GM21381 (cell line): ENCODE results near the gene MED17.
A peak's percentile ranks its signal among the peaks of the same experiment; 100 is the strongest.
"Not testable (repeated sequence)": the region's sequence is repeated elsewhere in the genome, so short reads cannot be mapped to it uniquely, and the experiment has no call there.

Source experiments
- ATAC-seq: cut with Tn5 transposase; IDR thresholded peaks from one replicate; pipeline ENCODE4 v1.9.1; 2021; ENCODE audit warnings: mild to moderate bottlenecking, moderate library complexity; ENCODE audit not compliant: unreplicated experiment

MED17 gene, protein sequence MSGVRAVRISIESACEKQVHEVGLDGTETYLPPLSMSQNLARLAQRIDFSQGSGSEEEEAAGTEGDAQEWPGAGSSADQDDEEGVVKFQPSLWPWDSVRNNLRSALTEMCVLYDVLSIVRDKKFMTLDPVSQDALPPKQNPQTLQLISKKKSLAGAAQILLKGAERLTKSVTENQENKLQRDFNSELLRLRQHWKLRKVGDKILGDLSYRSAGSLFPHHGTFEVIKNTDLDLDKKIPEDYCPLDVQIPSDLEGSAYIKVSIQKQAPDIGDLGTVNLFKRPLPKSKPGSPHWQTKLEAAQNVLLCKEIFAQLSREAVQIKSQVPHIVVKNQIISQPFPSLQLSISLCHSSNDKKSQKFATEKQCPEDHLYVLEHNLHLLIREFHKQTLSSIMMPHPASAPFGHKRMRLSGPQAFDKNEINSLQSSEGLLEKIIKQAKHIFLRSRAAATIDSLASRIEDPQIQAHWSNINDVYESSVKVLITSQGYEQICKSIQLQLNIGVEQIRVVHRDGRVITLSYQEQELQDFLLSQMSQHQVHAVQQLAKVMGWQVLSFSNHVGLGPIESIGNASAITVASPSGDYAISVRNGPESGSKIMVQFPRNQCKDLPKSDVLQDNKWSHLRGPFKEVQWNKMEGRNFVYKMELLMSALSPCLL

DNA sequence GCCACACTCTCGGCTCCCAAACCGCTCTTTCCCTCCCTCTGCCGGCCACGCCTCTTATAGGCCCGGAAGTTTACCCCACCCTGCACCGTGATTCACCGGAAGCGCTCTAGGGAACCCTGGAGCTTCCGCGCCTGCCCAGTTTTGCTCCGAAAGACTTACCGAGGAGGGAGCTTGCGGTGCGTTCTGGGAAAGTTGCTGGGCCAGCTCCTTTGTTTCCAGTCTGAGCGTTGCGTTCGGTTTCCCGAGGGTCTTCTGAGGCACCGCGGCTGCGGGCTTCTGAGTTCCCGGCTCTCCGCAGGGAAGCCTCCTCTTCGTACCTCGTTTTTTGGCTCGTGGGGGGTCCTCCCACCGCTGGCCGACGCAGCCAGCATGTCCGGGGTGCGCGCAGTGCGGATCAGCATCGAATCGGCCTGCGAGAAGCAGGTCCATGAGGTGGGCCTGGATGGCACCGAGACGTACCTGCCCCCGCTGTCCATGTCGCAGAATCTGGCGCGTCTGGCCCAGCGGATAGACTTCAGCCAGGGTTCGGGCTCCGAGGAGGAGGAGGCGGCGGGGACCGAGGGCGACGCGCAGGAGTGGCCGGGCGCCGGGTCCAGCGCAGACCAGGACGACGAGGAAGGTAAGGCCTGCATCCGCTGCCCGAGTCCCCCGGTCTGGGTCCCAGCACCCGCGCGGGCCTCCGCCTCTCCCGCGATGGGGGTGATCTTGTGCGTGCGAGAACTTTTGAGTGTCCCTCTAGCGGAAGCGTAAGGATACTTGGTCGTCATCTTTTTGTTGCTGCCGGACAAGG, at the start of gene MED17:
Gene MED17, plus strand, starts transcription at position 138 of the 790 bp plus-strand sequence. Its CDS starts 232 bp downstream, at position 370.
- peak; percentile 96 for ATAC-seq

DNA sequence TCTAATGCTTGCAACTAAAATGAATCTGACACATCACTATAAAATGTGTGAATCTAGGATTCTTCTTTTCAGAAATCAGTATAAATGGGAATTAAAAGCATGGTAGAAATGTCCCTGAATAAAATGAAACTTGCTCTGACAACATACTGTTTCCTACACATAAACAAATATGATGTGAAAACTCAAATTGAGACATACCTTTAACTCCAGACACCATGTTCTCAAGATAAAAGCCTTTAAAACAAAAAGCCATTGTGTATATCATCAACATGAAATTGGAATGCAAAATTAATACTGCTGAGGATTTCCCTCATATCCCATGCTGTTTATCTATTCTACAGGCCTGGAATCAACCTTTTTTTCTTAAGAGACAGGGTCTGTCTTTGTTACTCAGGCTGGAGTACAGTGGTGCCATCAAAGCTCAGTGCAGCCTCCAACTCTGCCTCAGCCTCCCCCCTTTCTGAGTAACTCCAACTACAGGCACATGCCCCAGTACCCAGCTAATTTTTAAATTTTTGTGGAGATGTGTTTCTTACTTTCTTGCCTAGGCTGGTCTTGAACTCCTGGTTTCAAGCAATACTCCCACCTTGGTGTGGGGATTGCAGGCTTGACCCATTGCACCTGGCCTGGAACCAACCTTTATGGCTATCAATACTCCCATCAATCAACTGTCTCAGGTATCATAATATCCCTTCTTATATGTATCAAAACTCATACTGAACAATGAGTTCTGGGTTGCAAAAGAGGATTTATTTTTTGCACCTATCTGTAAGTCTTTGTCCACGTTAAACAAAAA, 49.5 kb upstream of the MED17 start:
- ATAC-seq: no peak

DNA sequence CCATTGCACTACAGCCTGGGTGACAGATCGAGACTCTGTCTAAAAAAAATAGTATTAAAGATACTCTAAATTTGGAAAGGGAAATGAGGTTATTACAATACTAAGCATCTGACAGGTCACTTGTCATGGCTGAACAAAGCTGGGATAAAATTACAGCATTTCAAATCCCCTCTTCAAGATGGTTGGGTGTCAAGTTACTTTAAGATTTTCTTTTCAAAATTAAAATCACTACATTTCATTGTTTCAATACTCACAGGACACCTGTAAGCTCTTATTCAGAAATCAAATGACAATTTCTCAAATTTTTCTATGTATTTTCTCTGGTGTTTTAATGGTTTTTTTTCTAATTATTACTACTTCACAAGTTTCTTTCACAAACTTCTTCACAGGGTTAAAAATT, 48.5 kb upstream of the MED17 start:
- ATAC-seq: no peak

DNA sequence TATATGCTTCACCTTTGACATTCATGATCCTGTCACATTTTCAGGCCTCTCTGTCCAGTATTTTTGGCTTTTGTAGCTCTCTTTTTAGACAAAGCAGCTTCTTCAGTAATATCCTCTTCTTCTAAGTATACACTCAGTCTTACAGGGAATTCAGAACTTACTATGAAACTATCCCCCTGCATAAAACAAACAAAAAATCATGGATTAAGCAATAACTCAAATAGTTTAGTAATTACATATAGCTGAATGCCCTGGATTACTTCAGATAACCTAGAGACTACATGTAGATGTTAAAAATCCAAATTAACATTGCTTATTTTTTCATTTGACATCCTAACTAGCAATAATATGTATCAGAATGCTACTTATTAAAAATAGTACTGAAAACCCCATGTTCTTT, 48.0 kb upstream of the MED17 start:
- no peak for ATAC-seq

DNA sequence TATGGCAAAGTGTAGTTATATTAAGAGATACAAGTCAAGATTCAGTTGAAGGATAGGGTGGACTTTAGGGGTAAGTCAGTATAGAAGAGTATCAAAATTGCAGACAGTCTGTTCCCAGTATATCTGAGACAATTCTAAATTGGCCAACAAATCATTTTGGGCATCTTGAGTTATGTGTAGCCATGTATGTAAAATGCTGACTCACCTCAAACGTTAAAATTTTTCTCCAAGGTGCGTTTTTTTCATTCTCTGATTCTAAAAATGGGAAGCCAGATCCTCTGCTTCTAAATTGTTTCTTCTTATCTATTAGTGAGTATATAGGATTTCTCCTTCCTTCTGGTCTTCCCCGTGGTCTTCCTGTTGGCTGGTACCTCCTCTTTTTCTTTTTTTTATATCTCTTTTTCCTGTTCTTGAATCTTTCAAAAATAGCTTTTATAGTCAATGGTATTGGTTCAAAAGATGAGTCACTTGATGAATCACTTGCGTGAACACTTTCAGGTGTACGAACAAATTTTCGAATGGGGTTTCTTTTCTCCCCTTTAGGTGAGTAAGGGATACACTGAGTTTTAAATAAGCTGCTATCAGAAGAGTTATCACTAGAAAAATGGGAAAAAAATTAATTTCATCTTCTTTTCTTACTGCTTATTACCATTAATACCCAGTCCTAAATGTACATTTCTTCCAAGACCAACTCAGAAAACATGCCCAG, 46.0 kb upstream of the MED17 start:
- no peak for ATAC-seq

DNA sequence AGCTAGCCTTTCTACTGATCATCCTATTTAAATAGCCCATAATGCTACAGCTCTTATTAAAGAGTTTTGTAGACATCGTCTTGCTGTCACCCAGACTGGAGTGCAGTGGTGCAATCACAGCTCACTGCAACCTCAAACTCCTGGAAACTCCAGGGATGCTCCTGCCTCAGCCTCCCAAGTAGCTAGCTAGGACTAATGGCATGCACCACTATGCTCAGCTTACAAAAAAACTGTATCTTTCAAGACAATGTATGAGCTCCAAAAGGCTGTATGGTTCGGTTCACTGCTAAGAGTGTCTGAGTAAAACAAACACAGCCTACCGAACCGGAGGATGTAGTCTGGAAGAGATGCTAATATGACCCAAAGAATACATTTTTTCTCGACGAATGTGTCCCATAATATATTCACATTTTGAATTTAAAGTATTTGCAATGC, 45.4 kb upstream of the MED17 start:
- ATAC-seq: no peak

DNA sequence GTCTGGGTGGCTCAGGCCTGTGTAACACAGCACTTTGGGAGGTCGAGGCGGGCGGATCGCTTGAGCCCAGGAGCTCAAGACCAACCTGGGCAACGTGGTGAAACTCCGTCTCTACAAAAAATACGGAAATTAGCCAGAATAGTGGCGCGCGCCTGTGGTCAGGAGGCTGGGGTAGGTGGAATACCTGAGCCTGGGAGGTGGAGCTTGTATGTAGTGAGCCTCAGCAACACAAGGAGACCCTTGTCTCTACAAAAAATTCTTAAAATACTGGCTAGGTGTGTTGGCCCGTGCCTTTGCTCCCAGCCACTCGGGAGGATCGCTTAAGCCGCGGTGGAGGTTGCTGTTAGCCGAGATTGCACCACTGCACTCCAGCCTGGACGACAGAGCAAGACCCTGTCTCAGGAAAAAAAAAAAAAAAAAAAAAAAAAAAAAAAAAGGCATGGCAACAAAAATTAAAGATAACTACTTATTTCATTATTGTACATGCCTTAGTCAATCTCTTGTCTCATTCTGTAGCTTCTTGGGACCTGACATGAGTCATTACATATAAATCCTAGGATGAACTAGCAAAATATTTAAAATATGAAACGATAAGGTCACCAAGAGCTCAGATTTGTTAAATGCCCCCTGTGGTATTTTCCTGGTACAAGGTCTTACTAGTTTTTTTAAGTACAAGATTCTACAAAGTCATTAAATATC, 43.9 kb upstream of the MED17 start:
- no peak for ATAC-seq

DNA sequence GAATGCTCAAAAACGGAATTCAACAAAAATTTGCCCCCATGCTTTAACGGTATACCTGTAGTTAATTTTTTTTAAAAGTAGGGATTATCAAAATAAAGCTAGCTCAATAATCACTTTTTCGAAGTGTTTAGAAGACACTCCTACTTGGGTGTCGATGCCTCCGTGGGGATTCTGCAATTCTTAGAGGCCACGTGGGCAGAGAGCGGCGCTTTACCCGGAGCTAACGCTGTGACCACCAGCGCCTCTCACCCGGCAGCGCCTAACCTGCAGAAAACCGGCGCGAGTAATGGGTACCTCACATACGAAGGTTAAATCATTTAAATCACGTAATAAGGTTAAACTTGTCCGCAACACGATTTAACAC, 43.4 kb upstream of the MED17 start:
- peak; percentile 25 for ATAC-seq

DNA sequence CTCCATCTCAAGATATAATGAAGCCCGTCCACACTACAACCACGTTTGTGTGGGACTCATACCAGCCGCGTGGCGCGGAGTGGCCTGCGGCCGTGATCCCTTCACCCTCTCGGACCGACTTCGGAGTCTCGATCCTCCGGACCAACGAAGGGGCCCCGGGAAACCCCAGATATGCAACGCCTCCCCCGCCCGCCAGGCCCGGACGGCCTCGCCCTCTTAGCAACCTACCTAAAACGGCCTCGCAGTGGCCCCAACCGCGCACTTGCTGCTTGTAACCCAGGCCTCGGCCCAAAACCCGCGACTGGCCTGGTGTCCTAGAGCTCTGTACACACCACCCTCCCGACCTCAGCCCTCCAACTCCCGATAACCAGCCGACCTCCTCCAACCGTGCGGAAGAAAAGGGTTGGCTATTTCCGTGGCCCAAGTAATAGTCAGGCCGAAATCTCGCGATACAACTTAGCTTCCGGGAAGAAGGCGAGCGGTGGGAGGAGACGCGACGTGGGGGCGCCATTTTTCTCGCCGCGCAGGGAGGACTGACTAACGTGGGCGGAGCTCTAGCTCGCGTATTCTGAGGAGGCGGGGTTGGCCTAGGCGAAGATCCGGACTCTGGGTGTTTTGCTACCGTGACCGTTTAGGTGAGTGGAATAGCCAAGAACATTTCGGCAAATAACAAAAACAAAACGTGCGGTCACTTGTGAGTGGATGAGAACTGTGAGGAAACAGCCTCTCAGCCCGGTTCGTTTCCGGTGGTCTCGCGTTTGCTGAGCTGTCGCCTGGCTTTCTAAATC, 42.8 kb upstream of the MED17 start, which contains the start of the genes C11orf54 and TAF1D:
Gene C11orf54, plus strand, starts transcription at position 579 of the 788 bp plus-strand sequence. CDS start 5,722 bp downstream, outside the sequence.
Gene TAF1D, minus strand, starts transcription at position 402 of the 788 bp plus-strand sequence. CDS start 2,191 bp downstream, outside the sequence.
- peak; percentile 86 for ATAC-seq

DNA sequence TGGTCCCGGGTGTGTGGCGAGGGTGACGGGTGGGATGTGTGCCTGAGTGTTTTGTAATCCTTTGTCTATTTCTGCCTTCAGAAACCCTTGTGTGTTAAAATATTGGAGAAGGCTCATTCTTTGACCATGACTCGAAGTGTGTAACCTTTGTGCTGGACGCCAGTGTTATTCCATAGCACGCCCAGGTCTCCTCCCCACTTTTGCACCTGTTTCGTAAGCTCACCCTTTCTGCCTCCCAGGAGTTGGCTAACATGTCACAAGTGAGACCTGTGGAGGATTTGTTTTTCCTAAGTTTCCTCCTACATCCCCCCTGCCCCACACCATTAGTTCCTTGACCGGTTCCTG, 42.2 kb upstream of the MED17 start:
- peak; percentile 20 for ATAC-seq

DNA sequence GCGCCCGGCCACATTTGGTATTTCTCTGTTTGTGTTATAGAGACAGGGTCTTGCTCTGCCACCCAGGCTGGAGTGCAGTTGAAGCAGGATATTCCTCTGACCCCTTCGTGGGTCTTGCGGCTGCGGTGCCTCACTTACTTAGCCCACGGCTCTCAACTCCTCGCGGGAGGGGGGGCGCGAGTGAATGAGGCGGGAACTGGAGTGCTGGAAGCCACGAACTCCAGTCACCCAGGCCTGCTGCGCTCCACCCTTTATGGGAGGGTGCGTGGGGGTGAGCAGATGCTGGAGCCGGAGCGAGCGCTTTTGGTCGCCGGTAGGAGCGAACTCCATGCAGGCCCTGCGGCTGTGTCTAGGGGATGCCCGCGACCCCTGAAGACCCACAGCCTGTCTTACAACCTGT, 40.8 kb upstream of the MED17 start:
- no peak for ATAC-seq

DNA sequence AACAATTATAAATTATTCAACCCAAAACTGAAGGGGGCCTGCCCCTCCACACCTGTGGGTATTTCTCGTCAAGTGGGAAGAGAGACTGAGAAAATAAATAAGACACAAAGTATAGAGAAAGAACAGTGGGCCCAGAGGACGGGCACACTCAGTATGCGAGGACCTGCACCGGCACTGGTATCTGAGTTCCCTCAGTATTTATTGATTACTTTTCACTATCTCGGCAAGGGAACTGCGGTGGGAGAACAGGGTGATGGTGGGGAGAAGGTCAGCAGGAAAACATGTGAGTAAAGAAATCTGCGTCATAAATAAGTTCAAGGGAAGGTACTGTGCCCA, 39.4 kb upstream of the MED17 start:
- no peak for ATAC-seq

DNA sequence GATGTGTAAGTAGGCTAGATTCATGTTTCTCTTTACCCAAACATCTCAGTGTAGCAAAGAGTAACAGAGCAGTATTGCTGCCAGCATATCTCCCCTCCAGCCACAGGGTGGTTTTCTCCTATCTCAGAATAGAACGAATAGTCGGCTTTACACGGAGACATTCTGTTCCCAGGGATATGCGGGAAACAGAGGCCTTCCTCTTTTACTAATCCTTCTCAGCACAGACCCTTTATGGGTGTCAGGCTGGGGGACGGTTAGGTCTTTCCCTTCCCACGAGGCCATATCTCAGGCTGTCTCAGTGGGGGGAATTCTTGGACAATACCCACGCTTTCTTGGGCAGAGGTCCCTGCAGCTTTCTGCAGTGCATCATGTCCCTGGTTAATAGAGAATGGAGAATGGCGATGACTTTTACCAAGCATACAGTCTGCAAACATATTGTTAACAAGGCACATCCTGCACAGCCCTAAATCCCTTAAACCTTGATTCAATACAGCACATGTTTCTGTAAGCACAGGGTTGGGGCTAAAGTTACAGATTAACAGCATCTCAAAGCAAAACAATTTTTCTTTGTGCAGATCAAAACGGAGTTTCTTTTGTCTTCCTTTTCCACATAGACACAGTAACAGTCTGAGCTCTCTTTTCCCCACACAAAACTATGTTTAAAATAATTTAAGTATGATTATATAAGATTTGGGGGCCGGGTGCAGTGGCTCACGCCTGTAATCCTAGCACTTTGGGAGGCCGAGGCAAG, 38.9 kb upstream of the MED17 start:
- ATAC-seq: not testable (repeated sequence)

DNA sequence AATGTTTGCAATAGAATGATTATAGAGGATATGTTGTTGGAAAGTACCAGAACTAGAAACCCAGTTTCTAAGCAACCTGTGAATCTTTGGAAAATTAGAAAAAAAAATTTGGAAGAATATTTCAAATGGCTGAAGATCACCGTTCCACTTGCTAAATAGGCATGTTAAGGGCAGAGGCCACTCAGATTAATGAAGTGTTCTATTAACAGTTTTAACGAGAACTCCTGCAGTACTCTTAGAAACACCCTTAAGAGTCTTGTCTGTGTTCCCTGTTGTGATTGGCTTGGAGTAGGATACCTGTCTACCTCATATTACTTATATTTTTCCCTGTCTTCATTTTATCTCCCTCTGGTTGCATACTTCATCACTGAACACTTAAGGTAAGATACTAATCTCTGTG, 38.0 kb upstream of the MED17 start:
- no peak for ATAC-seq

DNA sequence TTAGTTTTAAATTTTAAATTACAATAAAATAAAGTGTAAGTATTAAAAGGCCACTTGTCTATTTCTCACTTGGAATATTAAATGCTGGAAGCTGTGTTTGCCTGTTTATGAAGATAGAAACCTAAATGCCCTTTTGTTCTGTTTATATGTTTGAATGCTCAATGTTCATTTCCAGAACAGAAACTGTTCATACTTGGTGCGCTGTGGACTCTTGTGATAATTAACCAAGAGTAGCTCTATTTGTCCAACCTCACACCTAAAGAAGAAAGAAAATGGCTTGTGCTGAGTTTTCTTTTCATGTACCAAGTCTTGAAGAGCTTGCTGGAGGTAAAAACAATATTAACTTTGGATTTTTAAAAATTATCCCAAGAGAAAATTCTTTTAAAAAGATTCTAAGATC, 37.0 kb upstream of the MED17 start:
- ATAC-seq: peak; percentile 96

DNA sequence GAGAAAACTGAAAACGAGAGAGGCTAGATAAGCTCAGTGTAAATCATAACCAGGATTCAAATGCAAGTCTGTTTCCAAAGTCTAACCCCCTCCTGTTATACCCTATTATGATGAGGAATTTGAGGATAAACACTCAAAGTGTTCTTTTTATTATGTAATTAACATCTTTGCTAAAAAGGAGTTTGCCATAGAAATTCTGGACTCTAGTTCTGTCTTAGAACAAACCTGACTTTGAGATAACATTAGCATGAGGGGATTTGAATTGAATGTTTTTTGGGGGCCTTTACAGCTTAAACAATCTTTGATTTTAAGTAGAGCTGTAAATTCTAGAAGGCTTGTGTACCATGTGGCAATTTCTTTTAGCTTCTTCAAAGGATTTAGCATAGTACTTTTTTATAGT, 33.1 kb upstream of the MED17 start:
- no peak for ATAC-seq

DNA sequence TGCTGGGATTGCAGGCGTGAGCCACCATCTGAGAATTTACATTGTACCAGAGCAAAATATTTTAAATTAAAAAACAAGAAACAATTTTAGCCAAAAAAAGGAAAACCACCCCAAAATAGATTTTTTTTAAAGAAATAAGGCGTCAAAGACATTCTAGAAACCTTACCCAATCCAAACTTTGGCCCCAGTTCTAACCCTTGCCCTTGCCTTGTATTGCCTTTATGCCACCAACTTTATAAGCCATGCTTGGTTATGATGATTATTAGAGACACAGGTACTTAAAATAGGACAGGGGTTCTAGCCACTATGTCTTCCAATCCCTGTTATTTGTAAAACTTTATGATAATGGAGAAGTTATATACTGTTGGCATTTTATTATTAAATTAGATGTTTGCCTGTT, 30.8 kb upstream of the MED17 start:
- ATAC-seq: no peak

DNA sequence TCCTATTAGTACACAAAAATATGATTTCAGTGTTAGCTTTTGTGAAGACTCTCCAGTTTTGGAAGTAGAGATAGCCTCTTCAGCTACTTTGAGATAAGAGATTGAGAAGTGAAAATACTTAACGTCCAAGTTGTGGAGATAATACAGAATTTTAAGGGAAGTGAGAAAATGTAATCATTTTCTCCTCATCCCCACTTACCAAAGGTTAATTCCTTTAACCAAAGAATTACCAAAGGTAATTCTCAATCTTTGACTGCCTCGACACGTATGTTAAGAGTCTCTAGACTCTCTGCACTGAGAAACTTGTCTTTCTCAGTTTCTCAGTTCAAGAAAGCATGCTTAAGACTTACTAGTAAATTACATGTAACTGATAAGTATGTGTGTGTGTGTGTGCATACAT, 27.3 kb upstream of the MED17 start:
- no peak for ATAC-seq
